ENCODE results near the gene IRAG1. TPM values are rescaled to one million over a fixed set of nuclear protein-coding genes. Genes with fewer than 3 reads are reported as not detected.

The IRAG1 gene
- total and polyA plus RNA-seq, 5 experiments from 2014 or later: not detected

DNA sequence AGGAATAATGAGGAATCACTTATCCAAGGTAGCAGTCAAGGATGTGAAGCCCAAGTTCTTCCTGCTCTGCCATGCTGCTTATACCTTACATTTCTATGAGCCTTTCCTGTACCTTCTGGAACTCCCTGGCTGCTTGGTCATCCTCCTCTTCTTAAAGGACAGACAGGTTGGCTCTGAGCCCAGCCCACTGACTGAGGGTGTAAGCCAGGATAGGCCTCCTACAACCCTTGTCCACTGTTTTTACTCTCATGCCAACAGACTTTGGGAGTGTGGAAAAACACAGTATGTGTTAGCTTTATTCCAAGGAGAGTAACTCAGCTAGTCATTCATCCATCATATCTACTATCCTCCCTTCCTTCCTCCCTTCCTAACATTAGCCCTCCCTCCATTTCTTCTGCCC is 47.5 kb downstream of the IRAG1 start:
- H3K4me3 Mint-ChIP-seq: no peak overlapping the region
- peaks cover 0 to 37% (median under 1%) of the 10 kb centered on the region in 4 donors for H3K4me1 Mint-ChIP-seq
- H3K9me3 Mint-ChIP-seq: no peaks in the 10 kb centered on the region
- no peak for DNase-seq
- H3K36me3 Mint-ChIP-seq: no peaks in the 10 kb centered on the region
- no peaks in the 10 kb centered on the region for H3K27me3 Mint-ChIP-seq
- POLR2A ChIA-PET: no interaction called here
- no peak overlapping the region for H3K27ac Mint-ChIP-seq
- no peak for ATAC-seq

DNA sequence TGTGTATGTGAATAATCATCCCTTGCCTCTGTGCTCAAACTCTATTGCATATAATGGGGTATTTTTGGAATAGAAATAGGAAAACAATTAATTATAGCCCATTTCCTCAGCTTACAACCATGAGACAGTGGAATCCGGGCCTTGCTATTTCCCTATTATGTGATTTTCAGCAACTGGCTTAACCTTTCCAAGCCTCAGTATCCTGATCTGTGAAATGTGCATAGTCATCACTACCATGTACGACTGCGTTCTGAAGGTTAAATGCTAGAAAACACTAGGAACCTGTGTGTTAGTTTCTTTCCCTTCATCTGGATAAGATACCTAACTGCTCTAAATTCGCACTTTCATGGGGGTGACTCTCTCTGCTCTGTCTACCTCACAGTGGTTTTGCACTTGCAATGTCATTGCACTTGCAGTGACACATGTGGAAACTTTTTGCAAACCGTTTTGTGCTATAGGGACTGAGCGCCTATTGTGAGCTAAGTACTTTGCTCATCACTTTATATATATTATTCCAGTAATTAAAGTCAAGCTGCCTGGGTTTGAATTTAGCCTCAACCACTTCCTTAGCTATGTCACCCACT is 48.3 kb downstream of the IRAG1 start:
- peaks cover 0 to 44% (median under 1%) of the 10 kb centered on the region in 4 donors for H3K4me1 Mint-ChIP-seq
- no peak overlapping the region for H3K27ac Mint-ChIP-seq
- H3K36me3 Mint-ChIP-seq: no peaks in the 10 kb centered on the region
- H3K4me3 Mint-ChIP-seq: no peak overlapping the region
- POLR2A ChIA-PET: no interaction called here
- H3K27me3 Mint-ChIP-seq: no peaks in the 10 kb centered on the region
- H3K9me3 Mint-ChIP-seq: no peaks in the 10 kb centered on the region
- ATAC-seq (no peak), DNase-seq (no peak)

Other genes with a start within 250 kb of the IRAG1 start
- gene AMPD3, start 238.5 kb downstream of the IRAG1 start, total RNA-seq: 10 to 100 TPM; 24.9 to 28.0 TPM
- 10 to 100 TPM in 2 of 3 donors, 1 to 10 TPM in 1; 4.3 to 14.2 (median 10.6) TPM for gene AMPD3, start 238.5 kb downstream of the IRAG1 start, polyA plus RNA-seq
- 10 to 100 TPM; 18.8 to 19.3 TPM for gene RNF141, start 152.6 kb downstream of the IRAG1 start, total RNA-seq
- gene RNF141, start 152.6 kb downstream of the IRAG1 start, polyA plus RNA-seq: 10 to 100 TPM; 20.5 to 22.9 (median 22.8) TPM
- gene LYVE1, start 125.1 kb downstream of the IRAG1 start, total RNA-seq: not detected
- gene LYVE1, start 125.1 kb downstream of the IRAG1 start, polyA plus RNA-seq: not detected
- gene CTR9, start 57.5 kb upstream of the IRAG1 start, total RNA-seq: 10 to 100 TPM; 58.2 to 66.4 TPM
- gene CTR9, start 57.5 kb upstream of the IRAG1 start, polyA plus RNA-seq: 10 to 100 TPM; 53.2 to 66.8 (median 53.7) TPM
- 100 to 1,000 TPM; 631 to 638 TPM for gene EIF4G2, start 115.2 kb upstream of the IRAG1 start, total RNA-seq
- 100 to 1,000 TPM; 315 to 425 (median 340) TPM for gene EIF4G2, start 115.2 kb upstream of the IRAG1 start, polyA plus RNA-seq
- 100 to 1,000 TPM; 173 to 175 TPM for gene ZBED5, start 164.3 kb upstream of the IRAG1 start, total RNA-seq
- gene ZBED5, start 164.3 kb upstream of the IRAG1 start, polyA plus RNA-seq: 10 to 100 TPM; 14.6 to 18.6 (median 17.0) TPM